ENCODE measurements around the gene OLFM1.
"Not testable (repeated sequence)": the region's sequence is repeated elsewhere in the genome, so short reads cannot be mapped to it uniquely, and the experiment has no call there.

The OLFM1 gene

GRCh38 chr9:135107581-135108235, 20.2 kb downstream of the OLFM1 start:
- DNase-seq (ENCODE audit: low spot score): no peak

- no peak for DNase-seq (ENCODE audit: low spot score)
Observed at GRCh38 chr9:135108831-135109510, 21.5 kb downstream of the OLFM1 start.

- DNase-seq (ENCODE audit: low spot score): no peak
Observed at GRCh38 chr9:135109650-135110049, 22.2 kb downstream of the OLFM1 start.

- no peak for DNase-seq (ENCODE audit: low spot score)
Observed at GRCh38 chr9:135110416-135110815, 22.9 kb downstream of the OLFM1 start.

DNA sequence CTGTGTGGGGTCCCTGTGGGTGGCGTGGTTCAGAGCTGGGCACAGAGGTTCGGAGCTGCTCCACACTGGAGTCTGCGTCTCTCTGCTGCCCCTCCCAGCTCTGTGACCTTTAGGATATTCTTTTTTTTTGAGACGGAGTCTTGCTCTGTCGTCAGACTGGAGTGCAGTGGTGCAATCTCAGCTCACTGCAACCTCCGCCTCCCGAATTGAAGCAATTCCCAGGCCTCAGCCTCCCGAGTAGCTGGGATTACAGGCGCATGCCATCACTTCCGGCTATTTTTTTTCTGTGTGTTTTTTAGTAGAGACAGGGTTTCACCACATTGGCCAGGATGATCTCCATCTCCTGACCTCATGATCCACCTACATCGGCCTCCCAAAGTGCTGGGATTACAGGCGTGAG, 24.1 kb downstream of the OLFM1 start:
- DNase-seq (ENCODE audit: low spot score): not testable (repeated sequence)

DNA sequence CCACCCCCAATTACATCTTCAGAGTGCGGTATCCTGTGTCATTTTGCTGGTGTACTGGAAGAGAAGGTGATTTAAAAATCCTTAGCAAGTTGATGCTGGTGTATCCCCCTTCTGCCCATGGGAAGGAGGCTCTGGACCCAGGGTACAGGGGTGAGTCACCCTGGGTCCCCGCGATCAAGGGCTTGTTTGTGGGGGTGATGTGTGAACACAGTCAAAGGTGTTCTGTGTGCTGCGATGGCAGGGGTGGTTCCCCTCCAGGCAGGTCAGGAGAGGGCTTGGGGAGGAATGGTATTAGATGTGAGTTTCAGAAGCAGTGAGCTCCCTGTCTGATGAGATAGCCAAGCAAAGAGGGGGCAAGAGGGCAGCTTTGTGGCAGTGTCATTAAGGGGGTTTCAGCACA, 28.9 kb downstream of the OLFM1 start:
- no peak for DNase-seq (ENCODE audit: low spot score)

DNA sequence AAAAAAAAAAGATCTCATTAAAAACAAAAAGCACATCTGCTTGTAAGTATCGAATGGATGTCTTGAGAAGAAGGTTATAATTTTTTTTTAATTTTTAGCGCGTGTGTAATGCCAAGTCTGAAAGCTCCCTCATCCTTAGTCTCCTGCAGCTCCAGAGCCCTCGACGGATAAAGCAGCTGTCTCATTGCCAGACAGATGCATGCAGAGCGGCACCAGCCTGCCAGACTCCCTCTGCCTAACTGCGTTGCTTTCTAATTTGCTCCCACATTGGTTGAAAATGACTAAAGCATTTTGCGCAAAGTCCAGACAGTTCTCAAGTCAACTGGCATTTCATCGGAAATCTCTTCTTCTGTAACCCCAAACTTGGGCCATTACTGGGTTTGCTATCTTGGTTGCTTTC, 29.4 kb downstream of the OLFM1 start:
- DNase-seq (ENCODE audit: low spot score): no peak

DNA sequence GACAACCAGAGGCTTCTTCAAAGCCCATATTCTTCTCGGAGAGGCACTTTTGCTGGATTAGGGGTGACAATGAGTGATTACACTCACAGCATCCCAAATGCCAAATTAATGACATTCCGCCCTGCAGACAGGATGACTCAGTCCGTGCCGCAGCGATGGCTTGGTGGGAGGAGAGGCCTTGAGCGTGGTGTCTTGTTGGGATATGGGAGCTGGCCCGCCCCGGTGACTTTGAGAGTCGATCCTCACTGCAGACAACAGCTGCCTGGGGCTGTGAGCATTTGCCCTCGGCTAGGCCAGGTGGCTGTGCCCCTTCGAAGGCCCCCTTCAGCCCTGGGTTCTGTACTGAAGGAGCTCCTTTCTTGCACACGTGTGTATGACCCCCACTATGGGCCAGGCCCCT, 29.8 kb downstream of the OLFM1 start:
- DNase-seq (ENCODE audit: low spot score): no peak

- DNase-seq (ENCODE audit: low spot score): no peak
Observed at GRCh38 chr9:135119496-135120064, 32.1 kb downstream of the OLFM1 start.

DNA sequence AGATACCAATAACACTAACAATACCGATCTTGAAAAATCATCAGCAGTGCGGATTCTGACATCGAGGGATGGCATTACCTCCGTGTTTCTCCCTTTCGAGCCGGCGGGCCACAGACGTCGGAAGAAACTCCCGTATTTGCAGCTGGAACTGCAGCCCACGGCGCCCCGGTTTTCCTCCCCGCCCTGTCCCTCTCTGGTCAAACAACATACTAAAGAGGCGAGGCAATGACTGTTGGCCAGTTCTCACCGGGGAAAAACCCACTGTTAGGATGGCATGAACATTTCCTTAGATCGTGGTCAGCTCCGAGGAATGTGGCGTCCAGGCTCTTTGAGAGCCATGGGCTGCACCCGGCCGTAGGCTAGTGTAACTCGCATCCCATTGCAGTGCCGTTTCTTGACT, 32.8 kb downstream of the OLFM1 start:
- no peak for DNase-seq (ENCODE audit: low spot score)

- no peak for DNase-seq (ENCODE audit: low spot score)
Observed at GRCh38 chr9:135122316-135122715, 34.8 kb downstream of the OLFM1 start.

DNA sequence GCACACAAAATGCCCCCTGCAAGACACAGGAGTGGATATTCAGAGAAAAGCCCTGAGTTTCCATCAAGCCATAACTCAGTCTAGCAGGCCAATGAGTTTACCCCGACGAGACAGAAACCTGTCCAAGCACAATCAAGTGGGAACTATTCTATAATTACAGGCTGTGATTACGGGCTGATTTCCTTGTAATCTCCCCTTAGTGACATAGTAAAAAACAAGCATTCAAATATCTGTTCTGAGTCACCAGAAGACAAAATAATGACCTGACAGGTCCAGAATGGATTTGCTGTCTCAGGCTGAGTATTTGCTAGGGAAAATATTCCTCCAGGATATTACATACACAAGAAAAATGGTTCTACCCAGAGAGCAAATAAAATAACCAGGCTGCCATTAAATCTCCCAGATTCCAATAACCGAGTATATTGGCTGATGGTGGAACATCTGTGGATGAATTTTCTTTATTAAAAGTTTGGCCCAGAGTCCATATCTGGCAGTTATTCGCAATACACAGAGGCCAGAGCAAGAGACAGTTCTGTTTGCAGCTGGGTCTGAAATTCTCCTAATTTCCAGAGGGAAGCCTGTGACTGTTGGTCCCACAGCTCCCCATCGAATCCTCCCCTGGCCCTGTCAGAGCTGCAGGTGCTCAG, 35.8 kb downstream of the OLFM1 start:
- DNase-seq (ENCODE audit: low spot score): no peak

- no peak for DNase-seq (ENCODE audit: low spot score)
Observed at GRCh38 chr9:135123773-135124134, 36.3 kb downstream of the OLFM1 start.

DNA sequence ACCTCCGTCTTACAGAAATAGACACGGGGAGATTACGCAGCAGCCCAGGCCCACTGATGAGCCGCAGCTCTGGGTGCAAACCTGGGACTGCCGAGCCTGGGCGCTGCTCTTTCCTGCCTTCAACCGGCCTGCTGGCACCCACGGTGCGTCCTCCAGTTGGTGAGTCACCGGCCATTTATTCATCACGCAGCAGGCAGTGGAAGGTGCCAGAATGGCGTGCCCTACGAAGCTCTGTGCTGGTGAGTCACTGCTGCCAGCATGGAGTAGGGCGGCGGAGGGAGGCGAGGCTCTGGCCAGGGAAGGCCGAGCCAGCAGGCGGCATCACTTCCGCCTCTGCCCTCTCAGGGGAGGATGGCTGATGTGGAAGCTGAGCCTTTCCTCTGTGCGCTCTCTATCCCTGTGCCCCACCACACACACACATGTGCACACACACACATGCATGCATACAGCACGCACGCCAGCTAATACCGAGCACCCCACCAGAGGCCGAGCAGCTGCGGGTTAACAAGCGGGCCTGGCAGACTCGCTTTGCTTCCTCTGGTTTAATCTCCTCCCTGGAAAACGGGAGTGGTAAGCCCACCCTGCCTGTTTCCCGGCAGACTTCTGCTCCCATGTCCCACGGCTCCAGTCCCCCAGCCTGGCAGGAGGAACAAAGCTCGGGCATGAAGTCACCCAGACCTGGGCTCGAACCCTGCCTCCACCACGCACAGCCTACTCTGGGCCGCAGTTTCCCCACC, 39.2 kb downstream of the OLFM1 start:
- no peak for DNase-seq (ENCODE audit: low spot score)

DNA sequence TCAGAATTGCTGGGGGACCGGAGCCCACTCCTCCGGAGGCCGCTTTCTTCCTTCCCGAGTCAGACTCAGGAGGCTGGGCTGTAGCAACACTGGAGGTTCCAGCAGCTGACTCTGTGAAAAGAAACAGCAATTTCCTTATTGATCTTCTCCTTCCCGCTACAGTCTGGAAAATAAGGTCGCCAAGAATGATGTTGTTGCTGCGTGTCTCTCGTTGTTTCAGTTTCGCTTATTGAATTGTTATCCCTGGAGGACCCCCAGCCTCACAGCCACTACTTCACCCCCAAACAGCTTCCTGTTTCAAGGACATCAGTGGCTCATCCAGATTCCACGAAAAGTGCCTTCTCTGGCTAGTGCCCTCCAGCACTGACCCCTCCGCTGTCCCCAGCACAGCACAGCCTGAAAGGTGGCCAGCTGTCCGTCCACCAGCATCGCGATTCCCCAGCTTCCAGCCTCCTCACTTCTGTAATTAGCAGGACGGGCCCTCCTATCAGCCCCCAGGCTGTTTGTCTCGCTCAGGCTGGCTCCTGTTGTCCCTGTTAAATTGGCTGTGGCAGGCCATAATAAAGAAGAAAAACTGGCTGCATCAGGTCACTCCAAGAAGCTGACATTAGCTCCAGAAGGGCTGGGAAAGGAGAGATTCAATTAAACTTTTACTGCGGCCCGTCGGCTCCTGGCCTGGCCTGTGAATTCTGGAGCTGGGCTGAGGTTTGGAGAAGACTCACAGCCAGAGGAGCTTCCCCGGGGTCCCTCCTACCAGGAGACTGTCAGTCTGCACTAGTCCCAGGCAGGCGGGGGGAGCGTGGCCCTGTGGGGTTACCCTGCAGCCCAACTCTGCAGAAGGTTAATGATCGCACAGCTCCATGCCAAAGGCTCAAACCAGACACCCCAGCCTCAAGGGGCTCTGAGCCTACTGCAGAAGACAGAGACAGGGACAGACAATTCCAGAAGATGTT, 40.5 kb downstream of the OLFM1 start:
- DNase-seq (ENCODE audit: low spot score): no peak

GRCh38 chr9:135129137-135129695, 41.7 kb downstream of the OLFM1 start:
- DNase-seq (ENCODE audit: low spot score): no peak

DNA sequence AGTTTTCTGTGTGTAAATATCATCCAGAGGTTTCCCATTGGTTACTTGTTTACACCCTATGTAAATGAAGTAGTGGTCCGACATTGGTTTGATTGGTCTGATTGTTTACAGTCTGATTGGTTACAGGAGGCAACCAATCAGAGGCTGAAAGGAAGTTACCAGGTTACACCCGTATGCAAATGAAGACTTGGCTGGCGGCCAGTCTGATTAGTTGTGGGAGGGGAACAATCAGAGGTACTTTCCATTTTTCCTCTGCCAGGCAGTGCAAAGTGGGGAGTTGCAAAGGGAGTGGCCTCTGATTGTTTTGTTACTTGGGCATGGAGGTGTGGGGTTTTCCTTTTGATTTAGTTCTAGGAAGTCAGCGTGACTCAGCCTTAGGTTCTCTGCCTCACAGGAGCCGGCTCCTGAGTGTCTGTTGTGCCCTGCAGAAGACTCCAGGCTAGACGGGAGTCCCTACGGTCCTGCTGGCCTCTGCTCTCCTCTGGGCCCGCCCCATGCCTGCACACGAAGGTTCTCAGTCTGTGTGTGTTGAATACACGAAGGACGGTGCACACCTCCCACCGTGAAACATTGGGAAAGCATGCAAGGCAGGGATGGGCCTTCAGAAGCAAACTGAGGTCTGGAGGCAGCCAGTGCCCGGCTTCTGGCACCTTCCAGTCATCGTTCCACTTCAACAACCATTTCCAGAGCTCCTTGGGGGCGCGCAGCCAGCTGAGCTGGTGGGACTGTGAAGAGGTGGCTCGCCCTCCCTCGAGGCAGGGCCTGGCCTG, 42.9 kb downstream of the OLFM1 start:
- no peak for DNase-seq (ENCODE audit: low spot score)

- DNase-seq (ENCODE audit: low spot score): no peak
Observed at GRCh38 chr9:135131488-135131887, 44.0 kb downstream of the OLFM1 start.

DNA sequence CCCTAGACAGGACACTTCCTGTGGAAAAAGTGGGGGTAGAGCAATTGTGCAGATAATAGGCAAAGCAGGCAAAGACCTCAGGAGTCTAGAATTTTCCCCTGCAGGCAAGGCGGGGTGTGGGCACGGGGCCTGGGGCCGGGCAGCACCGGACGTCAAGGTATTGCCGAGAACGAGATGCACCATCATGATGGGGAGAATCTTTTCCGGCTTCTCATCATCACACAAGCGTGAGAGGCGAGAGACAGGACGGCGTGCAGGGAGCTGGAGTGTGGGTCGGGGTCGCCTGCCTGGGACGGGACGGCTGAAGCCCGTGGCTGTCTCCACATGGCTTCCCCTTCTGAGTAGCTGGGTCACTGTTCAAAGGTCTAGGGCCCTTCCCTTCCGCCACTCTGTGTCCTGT, 44.5 kb downstream of the OLFM1 start:
- no peak for DNase-seq (ENCODE audit: low spot score)

Measured in CD4-positive, alpha-beta T cell treated with Interleukin-6 at 100 ng/mL for 8 hours (primary cell).